Epithelial cell of esophagus (primary cell): ENCODE results near the gene PELI3.

Experiments used
- DNase-seq: peaks from one replicate; pipeline ENCODE4 v3.0.0; 2010; ENCODE audit warnings: low read depth
- H3K4me3 ChIP-seq: 2 replicates; pipeline ENCODE4 v1.5.1; 2011; ENCODE audit warnings: mild to moderate bottlenecking, low read length, control low read depth
- TF ChIP-seq, protein P1 (sequence below): IDR thresholded peaks from 2 replicates; pipeline ENCODE4 v1.5.1; 2011; ENCODE audit warnings: low read depth, mild to moderate bottlenecking, low read length, control low read depth, inconsistent platforms; ENCODE audit not compliant: insufficient read depth; ENCODE audit errors: missing control alignments

Gene PELI3

DNA sequence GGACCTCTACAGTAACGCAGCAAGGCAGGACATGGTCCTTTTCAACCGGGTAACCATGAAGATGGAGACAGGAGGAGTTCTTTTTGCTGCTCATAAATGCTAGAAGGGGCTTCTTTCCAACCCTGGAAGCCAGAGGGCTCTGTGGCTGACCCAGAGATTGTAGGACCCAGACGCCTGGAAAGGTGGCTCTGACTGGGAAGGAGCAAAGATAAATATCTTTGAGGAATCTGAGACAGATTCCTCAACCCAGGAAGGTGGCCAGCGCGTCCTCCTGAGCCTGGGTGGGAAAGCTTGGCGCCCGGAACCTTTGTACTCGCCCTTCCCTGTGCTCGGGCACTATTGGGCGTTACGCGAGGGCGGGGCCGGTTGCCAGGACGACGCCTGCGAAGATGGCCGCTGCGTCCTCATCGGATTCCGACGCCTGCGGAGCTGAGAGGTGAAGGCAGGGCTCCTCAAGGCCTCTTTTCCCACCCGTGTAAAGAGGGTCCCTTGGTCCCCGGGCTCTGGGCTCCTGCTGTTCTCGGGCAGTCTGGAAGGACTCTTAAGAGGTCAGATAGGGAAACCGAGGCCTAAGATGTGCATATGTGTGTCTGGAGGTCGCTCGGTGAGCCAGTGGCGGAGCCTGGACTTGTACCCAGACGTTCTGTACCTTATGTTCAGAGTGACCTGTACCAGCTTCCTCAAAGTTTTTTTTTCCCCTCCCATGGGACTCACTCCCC lies 43.7 kb downstream of the PELI3 start, which contains the start of gene BBS1:
Gene BBS1 (plus strand): TSS at position 365 of the 719 bp plus-strand sequence. CDS start 25 bp downstream, at position 390.
- TF ChIP-seq, protein P1, sequence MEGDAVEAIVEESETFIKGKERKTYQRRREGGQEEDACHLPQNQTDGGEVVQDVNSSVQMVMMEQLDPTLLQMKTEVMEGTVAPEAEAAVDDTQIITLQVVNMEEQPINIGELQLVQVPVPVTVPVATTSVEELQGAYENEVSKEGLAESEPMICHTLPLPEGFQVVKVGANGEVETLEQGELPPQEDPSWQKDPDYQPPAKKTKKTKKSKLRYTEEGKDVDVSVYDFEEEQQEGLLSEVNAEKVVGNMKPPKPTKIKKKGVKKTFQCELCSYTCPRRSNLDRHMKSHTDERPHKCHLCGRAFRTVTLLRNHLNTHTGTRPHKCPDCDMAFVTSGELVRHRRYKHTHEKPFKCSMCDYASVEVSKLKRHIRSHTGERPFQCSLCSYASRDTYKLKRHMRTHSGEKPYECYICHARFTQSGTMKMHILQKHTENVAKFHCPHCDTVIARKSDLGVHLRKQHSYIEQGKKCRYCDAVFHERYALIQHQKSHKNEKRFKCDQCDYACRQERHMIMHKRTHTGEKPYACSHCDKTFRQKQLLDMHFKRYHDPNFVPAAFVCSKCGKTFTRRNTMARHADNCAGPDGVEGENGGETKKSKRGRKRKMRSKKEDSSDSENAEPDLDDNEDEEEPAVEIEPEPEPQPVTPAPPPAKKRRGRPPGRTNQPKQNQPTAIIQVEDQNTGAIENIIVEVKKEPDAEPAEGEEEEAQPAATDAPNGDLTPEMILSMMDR: no peak
- DNase-seq: peak; percentile 78
- peak within 1 kb of the TSS; percentile 99 for H3K4me3 ChIP-seq

DNA sequence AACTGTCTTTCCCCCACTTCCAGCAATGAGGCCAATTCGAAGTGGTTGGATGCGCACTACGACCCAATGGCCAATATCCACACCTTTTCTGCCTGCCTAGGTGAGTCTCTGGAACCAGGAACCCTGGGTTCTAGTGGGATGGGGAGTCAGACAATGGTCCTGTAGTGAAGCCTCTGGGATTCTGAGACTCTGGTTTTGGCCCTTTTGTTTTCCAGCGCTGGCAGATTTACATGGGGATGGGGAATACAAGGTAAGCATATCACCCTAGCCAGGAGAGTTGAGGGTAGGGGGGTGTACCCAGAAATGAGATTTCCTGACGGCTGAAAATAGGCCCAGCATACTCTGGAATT lies 44.3 kb downstream of the PELI3 start:
- DNase-seq: no peak
- TF ChIP-seq, protein P1: no peak
- peak overlapping the region; percentile 99 for H3K4me3 ChIP-seq

DNA sequence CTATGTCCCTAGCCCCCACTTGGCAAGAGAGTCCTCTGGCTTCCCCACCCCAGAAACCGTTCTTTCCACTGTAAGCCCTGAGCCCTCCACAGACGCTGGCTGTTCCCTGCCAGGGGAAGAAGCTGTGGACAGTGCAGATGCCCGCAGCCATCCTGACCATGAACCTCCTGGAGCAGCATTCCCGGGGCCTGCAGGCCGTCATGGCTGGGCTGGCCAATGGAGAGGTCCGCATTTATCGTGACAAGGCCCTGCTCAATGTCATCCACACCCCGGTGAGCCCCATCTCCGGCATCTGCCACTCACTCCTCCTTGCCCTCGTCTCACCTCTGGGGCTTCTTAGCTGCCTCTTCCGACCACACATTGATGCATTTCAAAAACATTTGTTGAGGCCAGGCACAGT lies 56.9 kb downstream of the PELI3 start:
- H3K4me3 ChIP-seq: no peak overlapping the region
- DNase-seq: no peak
- TF ChIP-seq, protein P1: no peak

DNA sequence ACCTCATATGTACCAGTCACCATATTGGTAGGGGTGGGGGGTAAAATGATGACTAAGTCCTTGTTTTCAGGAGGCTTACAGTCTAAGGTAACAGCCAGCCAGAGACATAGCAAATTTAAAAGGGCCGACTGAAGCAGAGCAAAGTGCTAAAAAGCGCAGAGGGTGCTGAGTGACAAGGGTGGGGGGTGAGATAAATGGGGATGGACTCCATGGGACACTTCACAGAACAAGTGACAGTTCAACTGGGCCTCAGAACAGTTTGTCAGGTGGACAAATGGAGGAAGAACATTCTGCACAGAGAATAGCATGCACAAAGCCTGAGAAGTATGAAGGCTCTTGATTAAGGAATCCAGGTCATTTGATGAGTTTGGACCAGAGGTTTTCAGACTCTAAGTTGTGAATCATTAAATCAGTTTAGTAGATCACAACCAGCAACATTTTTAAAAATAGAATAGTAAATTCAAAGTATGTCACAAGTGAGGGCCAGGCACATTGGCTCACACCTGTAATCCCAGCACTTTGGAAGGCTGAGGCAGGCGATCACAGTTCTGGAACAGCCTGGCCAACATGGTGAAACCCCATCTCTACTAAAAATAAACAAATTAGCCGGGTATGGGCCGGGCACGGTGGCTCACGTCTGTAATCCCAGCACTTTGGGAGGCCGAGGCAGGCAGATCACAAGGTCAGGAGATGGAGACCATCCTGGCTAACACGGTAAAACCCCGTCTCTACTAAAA lies 57.8 kb downstream of the PELI3 start:
- TF ChIP-seq, protein P1: no peak
- DNase-seq: no peak
- H3K4me3 ChIP-seq: no peak overlapping the region
